T1000 (cell line): ENCODE measurements around the gene GPHN.
"Not testable (repeated sequence)": the region's sequence is repeated elsewhere in the genome, so short reads cannot be mapped to it uniquely, and the experiment has no call there.

Experiments
- DNase-seq: peaks from one replicate; lab custom pipeline; 2025; ENCODE audit warnings: mixed read lengths; lab: John Stamatoyannopoulos, UW

Gene GPHN

GRCh38 chr14:66677780-66678179, 169.8 kb downstream of the GPHN start:
- no peak for DNase-seq

DNA sequence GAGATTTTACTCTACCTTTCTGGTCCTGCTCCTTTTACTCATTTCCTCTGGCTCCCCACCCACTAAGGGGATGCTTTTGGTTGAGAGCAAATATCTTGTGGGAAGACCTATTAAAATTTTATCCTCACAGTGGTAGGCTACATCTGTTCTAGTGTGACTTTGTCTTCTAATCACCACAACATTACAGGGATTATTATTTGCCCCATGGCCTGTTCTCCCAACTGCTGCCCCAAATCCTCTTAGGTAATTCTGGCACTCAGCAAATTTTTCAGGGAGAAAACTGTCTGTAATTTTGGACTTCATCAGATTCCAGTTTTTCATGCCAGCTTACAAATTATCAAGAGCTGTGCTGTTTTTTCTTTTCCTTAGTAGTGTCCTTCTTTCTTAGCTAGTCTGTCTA, 172.3 kb downstream of the GPHN start:
- no peak for DNase-seq

DNA sequence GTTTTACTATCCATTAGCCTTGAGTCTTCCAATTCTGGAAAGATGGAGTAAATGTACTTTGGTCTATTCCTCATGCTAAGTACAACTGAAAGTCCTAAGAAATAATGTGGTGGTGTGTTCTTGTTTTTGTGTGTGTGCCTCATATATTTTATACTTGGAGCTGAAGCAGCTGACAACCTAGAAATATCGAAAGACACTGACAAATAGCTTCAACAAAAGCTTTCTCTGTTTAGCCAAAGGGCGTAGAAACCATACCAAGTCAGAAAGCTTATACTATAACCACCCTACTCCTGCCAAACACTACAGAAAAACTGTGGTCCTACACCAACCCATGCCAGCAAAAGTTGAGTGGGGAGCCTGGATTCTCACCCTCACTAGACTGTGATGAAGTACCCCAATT, 188.4 kb downstream of the GPHN start:
- DNase-seq: no peak

DNA sequence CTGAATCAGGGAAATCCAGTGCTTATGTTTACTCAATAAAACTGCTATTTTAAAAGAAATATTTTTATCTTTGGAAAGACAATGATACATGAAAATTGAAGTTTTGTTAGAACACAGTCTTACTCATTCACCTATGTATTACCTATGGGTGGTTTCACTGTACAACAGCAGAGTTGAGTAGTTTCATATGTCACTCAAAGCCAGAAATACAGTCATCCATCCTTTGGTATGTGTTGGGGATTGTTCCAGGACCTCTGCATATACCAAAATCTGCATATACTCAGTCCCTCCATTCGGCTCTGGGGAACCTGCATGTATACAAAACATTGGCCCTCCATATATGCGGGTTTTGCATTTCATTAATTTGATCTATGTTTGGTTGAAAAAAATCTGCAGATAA, 190.6 kb downstream of the GPHN start:
- no peak for DNase-seq

DNA sequence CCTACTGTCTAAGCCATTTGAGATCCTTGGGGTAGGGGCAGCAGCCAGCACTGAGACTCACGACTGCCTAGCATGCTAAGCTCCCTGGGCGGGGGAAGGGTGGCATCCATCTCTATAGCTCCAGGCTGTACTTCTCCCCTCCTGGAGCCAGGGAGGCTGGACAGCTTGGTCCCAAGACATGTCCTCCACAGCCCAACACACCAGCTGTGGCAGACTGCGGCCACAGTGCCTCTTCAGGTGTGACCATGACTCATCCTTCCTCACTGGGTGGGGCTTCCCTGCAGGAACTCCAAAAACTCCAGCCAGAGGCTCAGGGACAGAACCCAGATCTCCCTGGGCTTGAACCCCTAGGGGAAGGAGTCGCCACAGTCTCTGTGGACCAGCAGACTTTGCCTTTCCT, 193.9 kb downstream of the GPHN start:
- no peak for DNase-seq

DNA sequence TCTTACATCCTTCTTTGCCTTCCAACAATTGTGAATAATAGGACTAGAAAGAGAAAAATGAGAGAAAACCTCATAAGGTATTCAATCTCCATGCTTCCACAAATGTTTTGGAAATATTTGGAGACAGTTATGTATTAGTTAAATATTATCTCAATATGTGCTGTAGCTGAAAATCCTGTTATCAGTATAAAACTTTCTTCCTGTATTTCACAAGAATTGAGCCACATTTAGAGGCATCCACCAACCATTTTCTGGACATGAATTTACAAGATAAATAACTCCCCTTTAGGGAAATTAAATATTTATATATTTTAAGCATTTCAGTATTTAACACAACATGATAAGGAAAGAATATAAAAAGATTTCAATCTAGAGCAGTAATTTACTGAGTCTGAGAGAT, 200.3 kb downstream of the GPHN start:
- DNase-seq: no peak

DNA sequence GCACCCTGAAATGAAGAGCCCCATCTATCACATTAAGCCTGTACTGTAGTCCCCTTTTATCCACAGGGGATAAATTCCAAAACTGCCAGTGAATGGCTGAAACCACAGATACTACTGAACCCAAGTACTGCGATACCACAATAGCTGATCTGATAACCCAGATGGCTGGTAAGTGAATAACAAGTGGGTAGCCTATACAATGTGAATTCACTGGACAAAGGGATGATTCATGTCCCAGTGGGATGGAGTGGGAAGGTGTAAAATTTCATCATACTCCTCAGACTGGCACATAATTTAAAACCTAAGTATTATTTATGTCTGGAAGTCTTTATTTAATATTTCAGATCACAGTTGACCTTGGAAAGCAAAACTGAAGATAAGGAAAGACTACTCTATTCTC, 201.3 kb downstream of the GPHN start:
- no peak for DNase-seq

DNA sequence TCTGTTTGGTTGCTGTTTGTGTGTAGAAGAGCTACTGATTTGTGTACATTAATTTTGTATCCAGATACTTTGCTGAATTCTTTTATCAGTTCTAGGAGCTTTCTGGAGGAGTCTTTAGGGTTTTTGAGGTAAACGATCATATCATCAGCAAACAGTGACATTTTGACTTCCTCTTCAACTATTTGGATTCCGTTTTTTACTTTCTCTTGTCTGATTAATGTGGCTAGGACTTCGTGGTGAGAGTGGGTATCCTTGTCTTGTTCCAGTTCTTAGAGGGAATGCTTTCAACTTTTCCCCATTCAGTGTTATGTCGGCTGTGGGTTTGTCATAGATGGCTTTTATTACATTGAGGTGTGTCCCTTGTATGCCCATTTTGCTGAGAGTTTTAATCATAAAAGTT, 206.3 kb downstream of the GPHN start:
- DNase-seq: not testable (repeated sequence)

DNA sequence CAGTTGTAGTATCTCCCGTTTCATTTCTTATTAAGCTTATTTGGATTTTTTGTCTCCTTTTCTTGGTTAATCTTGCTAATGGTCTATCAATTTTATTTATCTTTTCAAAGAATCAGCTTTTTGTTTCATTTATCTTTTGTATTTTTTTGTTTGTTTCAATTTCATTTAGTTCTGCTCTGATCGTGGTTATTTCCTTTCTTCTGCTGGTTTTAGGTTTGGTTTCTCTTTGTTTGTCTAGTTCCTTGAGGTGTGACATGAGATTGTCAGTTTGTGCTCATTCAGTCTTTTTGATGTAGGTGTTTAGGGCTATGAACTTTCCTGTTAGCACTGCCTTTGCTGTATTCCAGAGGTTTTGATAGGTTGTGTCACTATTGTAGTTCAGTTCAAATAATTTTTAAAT, 207.4 kb downstream of the GPHN start:
- DNase-seq: not testable (repeated sequence)

- DNase-seq: no peak
Measured at GRCh38 chr14:66716227-66716626, 208.3 kb downstream of the GPHN start.

DNA sequence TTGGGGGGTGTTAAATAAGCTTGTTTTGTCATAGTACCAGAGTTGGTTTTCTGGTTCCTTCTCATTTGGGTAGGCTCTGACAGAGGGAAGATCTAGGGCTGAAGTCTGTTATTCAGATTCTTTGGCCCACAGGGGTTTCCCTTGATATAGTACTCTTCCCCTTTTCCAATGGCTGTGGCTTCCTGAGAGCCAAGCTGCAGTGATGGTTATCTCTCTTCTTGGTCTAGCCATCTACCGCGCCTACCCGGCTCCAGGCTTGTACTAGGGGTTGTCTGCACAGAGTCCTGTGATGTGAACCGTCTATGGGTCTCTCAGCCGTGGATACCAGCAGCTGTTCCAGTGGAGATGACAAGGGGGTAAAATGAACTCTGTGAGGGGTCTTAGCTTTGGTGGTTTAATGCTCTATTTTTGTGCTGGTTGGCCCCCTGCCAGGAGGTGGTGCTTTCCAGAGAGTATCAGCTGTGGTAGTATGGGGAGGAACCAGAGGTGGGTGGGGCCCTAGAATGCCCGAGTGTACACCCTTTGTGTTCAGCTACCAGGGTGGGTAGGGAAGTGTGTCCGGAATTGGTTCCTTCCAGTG, 209.7 kb downstream of the GPHN start:
- DNase-seq: no peak

GRCh38 chr14:66724996-66725395, 217.0 kb downstream of the GPHN start:
- no peak for DNase-seq

GRCh38 chr14:66731298-66731697, 223.4 kb downstream of the GPHN start:
- not testable (repeated sequence) for DNase-seq

GRCh38 chr14:66735853-66736252, 227.9 kb downstream of the GPHN start:
- DNase-seq: no peak

GRCh38 chr14:66739826-66740225, 231.9 kb downstream of the GPHN start:
- no peak for DNase-seq

GRCh38 chr14:66745078-66745477, 237.1 kb downstream of the GPHN start:
- DNase-seq: no peak

DNA sequence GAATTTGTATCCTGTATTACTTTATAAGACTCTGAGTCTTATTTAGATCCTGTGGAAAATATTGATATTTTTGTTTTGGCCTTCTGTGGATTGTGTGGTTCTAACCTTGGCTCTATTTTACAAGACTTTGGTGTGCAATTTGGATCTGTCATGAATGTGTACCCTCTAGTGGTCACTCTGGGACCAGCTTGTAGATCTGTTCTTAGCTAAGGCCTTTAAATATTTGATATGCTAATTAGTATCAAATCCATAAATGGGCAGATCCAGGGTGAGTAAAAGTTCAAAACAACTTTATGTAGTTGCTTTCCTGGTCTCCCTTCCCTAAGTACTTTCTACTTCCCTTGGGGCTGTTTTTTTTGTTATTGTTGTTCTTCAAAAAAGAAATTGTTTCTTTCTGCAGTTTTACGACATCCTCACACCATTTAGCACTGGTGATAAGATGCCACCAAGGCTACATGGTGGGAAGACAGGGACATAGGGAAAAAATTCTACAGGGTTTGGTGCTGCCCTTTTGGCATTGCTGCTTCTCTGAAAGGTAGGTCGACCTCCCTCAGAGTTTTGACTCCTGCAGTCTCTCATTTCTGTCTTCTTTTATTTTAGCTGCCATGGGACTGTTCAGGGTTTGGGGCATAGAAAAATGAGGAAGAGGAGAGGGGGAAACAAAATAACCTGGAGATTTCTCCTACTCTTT, 238.5 kb downstream of the GPHN start:
- no peak for DNase-seq

DNA sequence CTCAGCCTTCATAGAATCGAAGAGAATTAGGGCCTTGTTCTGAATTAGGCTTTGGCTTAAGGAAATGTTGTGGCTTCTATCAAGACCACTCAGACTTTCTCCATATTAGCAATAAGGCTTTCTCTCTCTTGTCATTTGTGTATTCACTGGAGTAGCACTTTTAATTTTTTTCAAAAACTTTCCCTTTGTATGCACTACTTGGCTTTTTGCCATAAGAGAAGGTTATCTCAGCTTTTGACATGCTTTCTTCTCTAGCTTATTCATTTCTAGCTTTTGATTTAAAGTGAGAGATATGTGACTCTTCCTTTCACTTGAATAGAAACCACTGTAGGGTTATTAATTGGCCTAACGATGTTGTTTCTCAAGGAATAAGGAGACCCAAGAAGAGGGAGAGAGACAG, 244.2 kb downstream of the GPHN start:
- no peak for DNase-seq

- DNase-seq: no peak
Measured at GRCh38 chr14:66758031-66758613, 250.2 kb downstream of the GPHN start.

DNA sequence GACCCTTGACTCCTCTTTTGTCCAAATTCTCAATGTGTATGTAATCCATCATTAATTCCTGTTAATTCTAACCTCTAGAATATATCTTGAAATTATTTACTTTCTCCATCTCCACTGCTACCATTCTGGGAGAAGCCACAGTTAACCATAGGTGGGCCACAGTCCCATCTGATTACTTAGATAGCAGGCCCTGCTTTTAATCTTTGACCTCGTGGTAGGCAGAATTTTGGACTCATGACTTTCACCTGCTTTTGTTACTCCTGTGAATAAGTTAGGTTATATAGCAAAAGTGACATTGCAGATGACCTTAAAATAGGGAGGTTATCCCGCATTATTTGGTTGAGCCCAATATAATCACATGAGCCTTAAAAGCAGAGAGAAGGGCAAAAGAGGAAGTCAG, 264.2 kb downstream of the GPHN start:
- DNase-seq: no peak

DNA sequence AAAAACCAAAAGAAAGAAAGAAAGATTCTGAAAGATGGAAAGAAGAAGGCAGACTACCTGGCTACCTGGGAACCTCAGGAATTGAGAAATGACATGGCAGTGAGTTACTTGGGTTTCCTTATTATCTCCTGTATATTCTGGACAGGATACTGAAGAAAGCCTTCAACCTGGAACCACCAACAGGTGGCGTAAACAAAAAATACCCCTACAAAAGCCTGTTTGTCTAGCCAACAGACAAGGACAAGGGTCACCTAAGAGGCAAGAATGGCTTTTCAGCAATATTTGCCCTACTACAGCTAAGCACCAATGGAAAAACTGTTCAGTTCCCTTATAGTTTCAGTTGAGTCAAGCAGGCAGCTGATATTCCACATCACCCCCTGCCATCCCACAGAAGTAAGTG, 274.9 kb downstream of the GPHN start:
- no peak for DNase-seq

DNA sequence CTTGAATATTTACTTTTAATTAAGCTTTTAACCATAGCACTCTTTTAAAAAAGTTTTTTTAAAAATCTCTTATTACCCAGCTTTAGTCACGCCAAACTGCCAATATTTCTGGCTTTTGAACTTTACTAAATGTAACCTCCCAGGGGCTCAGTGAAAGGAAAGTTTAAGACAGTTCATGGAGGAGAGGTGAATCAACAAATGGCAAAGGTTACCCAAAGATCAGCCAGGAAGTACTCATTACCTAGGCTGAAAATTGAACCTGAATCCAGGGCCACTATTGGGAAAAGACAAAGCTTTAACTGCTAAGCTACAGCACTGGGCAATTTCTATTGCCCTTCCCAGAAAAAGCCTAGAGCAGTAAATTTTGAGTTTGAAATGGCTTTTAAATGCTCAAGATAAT, 282.2 kb downstream of the GPHN start:
- no peak for DNase-seq

DNA sequence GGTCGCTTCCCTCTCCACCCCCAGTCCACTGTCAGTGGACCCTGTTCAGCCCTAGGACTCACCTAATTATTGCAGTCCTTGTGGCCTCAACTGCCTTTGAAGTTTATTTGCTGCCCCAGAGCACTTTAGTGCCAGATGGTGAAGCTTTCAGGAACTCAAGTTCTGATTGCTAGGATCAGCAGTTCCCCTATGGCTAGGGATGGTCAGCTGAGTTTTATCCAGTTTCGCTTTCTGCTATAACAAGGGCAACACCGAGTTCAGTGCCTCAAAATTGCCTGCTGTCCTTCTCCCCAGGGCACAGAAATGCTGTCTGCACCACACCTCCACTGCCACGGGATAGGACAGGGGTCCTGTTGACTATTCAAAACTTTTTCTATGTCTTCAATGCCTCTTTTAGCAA, 295.0 kb downstream of the GPHN start:
- no peak for DNase-seq

DNA sequence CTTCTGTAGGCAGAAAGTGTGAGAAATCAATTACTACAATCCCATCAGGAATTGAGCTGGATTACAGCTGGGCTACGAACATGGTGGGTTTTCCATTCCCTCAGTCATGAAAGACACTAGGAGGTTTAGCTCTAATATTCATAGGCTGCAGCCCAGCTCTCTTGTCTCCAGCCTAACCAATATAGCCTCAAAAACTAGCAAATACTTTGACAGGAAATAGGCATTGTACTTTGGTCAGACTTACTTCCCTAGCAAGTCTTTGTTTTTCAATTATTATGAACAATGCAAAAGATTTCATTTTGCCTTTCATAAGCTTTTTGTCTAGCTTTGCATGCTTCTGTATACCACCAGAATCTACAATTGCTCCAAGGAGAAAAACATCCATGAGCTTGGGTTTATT, 296.2 kb downstream of the GPHN start:
- DNase-seq: no peak
